Transverse colon (tissue), 4 donors: ENCODE data around the gene DCST2. TPM values are rescaled to one million over a fixed set of nuclear protein-coding genes. Genes with fewer than 3 reads are reported as not detected.
A peak's percentile ranks its signal among the peaks of the same experiment; 100 is the strongest.
"Not testable (repeated sequence)": the region's sequence is repeated elsewhere in the genome, so short reads cannot be mapped to it uniquely, and the experiment has no call there.

Source experiments
- DNase-seq: peaks from one replicate; pipeline ENCODE4 v3.0.0-alpha.2; 2019
- H3K27ac ChIP-seq, 4 donors: fragments of 200-600 bp; sonication (generic); 2 replicates each; pipeline ENCODE4 v1.5.1; 2016 to 2018; ENCODE audit warnings: inconsistent platforms in 4 of 4
- H3K27me3 ChIP-seq: fragments of 200-600 bp; sonication (generic); 2 replicates; pipeline ENCODE4 v1.5.1; 2017; ENCODE audit warnings: inconsistent platforms
- H3K36me3 ChIP-seq, 4 donors: fragments of 200-600 bp; sonication (generic); 2 replicates each; pipeline ENCODE4 v1.5.1; 2017 to 2019; ENCODE audit warnings: inconsistent platforms in 4 of 4
- H3K4me1 ChIP-seq, 4 donors: fragments of 200-600 bp; sonication (generic); 2 replicates each; pipeline ENCODE4 v1.5.1; 2017 to 2020; ENCODE audit warnings: inconsistent platforms in 4 of 4
- H3K4me3 ChIP-seq, 4 donors: fragments of 200-600 bp; sonication (generic); 1 replicate in 1 of 4; 2 replicates in 3 of 4; pipeline versions ENCODE4 v1.5.1 to v1.6.1; 2017 to 2019; ENCODE audit warnings: inconsistent platforms in 4 of 4
- H3K9me3 ChIP-seq, 2 donors: fragments of 200-600 bp; sonication (generic); 2 replicates each; pipeline ENCODE4 v1.5.1; 2017 to 2019; ENCODE audit warnings: inconsistent platforms in 2 of 2
- EP300 ChIP-seq: sonication (generic); formaldehyde crosslinking; IDR thresholded peaks from one replicate; pipeline ENCODE4 v1.6.1; 2017; ENCODE audit warnings: antibody characterized with exemption, low read depth
- POLR2A ChIP-seq: fragments of 450-650 bp; IDR thresholded peaks from one replicate; pipeline ENCODE4 v1.6.1; 2016; ENCODE audit warnings: antibody characterized with exemption, mild to moderate bottlenecking, moderate library complexity
- POLR2AphosphoS5 ChIP-seq, 3 donors: sonication (generic); formaldehyde crosslinking; IDR thresholded peaks; one replicate each; pipeline ENCODE4 v1.6.1; 2016; ENCODE audit warnings: antibody characterized with exemption in 3 of 3
- WGBS, 2 donors: methylation state at CpG; one replicate each; pipeline ENCODE4 v1.1.5; 2018; ENCODE audit warnings: low coverage in 1 of 2; 5-methylcytosine and 5-hydroxymethylcytosine counted together
- in situ Hi-C, 4 donors: fragments of 200-750 bp; cut with MboI; loops; one replicate each; pipeline versions ENCODE4 v1.15.0 to v1.15.1; 2017; ENCODE audit warnings: low sequenced_read_pairs in 3 of 4, low pct_ligation_motif_present in 1 of 4, low pct_unique_long_range_greater_than_20kb in 1 of 4
- intact Hi-C: fragments of 100-400 bp; cut with DNase I; formaldehyde crosslinking; loops from one replicate; pipeline ENCODE4 v1.15.1; 2023; ENCODE audit warnings: low total_unique reads
- total RNA-seq, 4 donors: library from RNA; depleted of rRNA; stranded (reverse); fragments of >200 nt; gene quantifications; one replicate each; pipeline ENCODE4 v1.1.0, GENCODE V29; 2016
- TF ChIP-seq, protein P1 (sequence below), 5 experiments: fragments of 200-600 bp in 3 of 5; fragments of 450-650 bp in 2 of 5; sonication (generic) in 3 of 5; IDR thresholded peaks; 1 replicate in 2 of 5; 2 replicates in 3 of 5; pipeline ENCODE4 v1.5.1; 2016 to 2017; ENCODE audit warnings: antibody characterized with exemption in 5 of 5, inconsistent platforms in 3 of 5, mild to moderate bottlenecking in 2 of 5, moderate library complexity in 1 of 5

The DCST2 gene
- total RNA-seq, 4 donors from 2014 or later: 1.9 to 4.6 (median 4.5) TPM; not detected in 1

DNA sequence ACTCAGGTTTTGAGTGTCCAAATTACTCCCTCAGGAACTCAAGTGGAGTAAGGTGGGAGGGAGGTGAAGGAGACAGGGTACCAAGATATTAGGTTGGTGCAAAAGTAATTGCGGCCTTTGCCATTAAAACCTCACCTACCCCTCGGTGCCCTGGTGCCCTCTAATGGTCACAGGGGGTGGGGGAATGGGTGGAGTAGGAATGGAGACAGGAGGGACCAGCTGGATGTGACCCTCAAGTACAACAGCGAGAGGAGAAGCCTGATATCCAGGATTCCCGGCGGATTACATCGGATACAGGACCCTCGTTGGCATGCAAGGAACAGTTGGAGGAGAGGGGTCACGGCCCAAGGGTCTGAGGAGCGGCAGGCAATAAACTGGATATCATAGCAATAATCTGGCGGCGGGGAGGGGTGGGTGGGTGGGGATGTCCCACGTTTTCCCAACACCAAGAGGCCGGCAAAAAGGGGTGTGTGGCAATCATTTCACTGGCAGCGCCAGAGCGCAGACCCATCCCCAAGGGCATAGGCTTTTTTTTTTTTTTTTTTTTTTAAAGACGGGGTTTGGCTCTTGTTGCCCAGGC is 35.3 kb downstream of the DCST2 start:
- H3K27me3 ChIP-seq: no peaks in the 10 kb centered on the region
- in situ Hi-C loops: no loop called here
- intact Hi-C loops: no loop called here
- no peaks in the 10 kb centered on the region for H3K9me3 ChIP-seq
- H3K4me3 ChIP-seq: no peak overlapping the region
- WGBS, 2 donors: 71% methylated on average over 16 of the region's 16 CpGs; no CpG with 5 or more reads in 1 of the 2 donors
- TF ChIP-seq POLR2AphosphoS5 (IDR thresholded peaks at IDR 0.05) (no peak), POLR2A (no peak), EP300 (no peak)
- TF ChIP-seq, protein P1, sequence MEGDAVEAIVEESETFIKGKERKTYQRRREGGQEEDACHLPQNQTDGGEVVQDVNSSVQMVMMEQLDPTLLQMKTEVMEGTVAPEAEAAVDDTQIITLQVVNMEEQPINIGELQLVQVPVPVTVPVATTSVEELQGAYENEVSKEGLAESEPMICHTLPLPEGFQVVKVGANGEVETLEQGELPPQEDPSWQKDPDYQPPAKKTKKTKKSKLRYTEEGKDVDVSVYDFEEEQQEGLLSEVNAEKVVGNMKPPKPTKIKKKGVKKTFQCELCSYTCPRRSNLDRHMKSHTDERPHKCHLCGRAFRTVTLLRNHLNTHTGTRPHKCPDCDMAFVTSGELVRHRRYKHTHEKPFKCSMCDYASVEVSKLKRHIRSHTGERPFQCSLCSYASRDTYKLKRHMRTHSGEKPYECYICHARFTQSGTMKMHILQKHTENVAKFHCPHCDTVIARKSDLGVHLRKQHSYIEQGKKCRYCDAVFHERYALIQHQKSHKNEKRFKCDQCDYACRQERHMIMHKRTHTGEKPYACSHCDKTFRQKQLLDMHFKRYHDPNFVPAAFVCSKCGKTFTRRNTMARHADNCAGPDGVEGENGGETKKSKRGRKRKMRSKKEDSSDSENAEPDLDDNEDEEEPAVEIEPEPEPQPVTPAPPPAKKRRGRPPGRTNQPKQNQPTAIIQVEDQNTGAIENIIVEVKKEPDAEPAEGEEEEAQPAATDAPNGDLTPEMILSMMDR (IDR thresholded peaks at IDR 0.05): no peak
- H3K4me1 ChIP-seq: peaks cover 13 to 23% (median 19%) of the 10 kb centered on the region in 4 donors
- H3K36me3 ChIP-seq: no peaks in the 10 kb centered on the region
- H3K27ac ChIP-seq: peak overlapping the region in 1 of 4 donors; percentile 100
- DNase-seq: no peak

DNA sequence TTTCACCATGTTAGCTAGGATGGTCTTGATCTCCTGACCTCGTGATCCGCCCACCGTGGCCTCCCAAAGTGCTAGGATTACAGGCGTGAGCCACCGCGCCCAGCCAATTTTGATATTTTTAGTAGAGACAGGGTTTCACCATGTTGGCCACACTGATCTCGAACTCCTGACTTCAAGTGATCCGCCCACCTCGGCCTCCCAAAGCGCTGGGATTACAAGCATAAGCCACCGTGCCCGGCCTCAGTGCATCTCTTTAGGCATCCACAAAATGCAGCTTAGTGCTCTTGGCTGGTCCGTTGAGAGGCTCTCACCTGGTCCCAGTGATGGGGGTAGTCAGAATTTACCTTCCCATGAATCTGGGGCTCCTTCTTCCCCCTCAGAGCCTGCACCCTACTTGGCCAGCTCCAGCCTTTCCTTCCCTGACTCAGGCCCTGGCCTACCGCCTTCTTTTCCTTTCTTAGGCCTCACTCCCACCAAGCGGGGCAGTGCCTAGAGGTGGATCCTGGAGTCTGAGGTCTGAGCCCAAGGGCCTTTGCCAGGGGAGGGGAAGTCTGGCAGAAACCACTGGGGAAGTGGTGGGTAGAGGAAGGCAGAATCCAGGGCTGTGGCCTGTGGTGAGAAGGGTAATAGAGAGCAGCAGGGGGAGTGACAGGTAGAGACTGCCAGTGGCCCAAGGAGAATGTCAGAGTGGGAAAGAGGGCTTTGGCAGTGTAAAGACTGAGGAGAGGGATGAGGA is 36.4 kb downstream of the DCST2 start:
- Histone ChIP-seq H3K4me3 (no peak overlapping the region), H3K27me3 (no peaks in the 10 kb centered on the region), H3K9me3 (no peaks in the 10 kb centered on the region), H3K4me1 (peaks cover 13 to 23% (median 19%) of the 10 kb centered on the region in 4 donors), H3K27ac (no peak overlapping the region), H3K36me3 (no peaks in the 10 kb centered on the region)
- in situ Hi-C loops (no loop called here), intact Hi-C loops (no loop called here)
- no peak for DNase-seq
- TF ChIP-seq POLR2AphosphoS5 (IDR thresholded peaks at IDR 0.05): no peak
- TF ChIP-seq POLR2A: no peak
- no peak for TF ChIP-seq EP300
- 79% methylated on average over 15 of the region's 15 CpGs; no CpG with 5 or more reads in 1 of the 2 donors for WGBS, 2 donors

DNA sequence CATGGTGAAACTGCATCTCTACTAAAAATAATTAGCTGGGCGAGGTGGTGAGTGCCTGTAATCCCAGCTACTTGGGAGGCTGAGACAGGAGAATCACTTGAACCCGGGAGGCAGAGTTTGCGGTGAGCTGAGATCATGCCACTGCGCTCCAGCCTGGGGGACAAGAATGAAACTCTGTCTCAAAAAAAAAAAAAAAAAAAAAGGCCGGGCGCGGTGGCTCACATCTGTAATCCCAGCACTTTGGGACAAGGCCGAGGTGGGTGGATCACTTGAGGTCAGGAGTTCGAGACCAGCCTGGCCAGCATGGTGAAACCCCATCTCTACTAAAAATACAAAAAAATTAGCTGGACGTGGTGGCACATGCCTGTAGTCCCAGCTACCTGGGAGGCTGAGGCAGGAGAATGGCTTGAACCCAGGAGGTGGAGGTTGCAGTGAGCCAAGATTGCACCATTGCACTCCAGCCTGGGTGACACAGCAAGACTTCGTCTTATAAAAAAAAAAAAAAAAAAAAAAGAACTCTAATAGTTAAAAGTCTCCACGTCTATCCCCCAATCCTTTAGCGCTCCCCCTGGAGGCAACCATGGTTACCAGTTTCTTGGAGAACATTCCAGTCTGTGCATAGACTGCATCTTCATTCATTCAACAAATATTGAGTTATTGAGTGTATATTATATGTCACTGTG is 38.1 kb downstream of the DCST2 start:
- intact Hi-C loops, H3K36me3 ChIP-seq, H3K27me3 ChIP-seq, in situ Hi-C loops, H3K4me3 ChIP-seq, H3K9me3 ChIP-seq: not testable (repeated sequence)
- peak; percentile 73 for DNase-seq
- Histone ChIP-seq H3K27ac (peak overlapping the region in 1 of 4 donors; percentile 3), H3K4me1 (peaks cover 13 to 23% (median 19%) of the 10 kb centered on the region in 4 donors)
- TF ChIP-seq, protein P1 (IDR thresholded peaks at IDR 0.05): peak; percentile 10 to 48 (median 39)
- WGBS, 2 donors: 0 to 58% methylated on average over 3 to 13 of the region's 13 CpGs

DNA sequence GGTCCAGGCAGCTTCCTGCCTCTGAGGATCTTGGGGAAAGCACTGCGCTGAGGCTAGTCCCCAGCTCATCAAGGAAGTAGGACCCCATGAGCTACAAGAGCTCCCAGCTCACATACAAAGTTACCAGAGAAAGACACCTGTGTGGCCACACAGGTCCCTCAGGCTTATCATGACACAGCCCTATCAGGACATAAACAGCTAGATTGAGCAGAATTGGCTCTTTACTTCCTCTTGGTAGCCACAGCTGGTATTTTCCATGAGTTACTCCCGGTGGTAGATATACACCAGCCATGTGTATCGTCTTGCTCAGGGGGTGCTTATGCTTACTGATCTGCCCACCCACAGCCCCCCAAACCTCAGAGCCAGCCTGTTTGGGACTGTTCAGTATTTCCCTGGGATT is 39.0 kb downstream of the DCST2 start:
- WGBS, 2 donors: 56% methylated on average over 3 of the region's 3 CpGs; no CpG with 5 or more reads in 1 of the 2 donors
- no peaks in the 10 kb centered on the region for H3K27me3 ChIP-seq
- peaks cover 6 to 16% (median 12%) of the 10 kb centered on the region in 4 donors for H3K4me1 ChIP-seq
- no peak for TF ChIP-seq EP300
- TF ChIP-seq, protein P1 (IDR thresholded peaks at IDR 0.05): no peak
- TF ChIP-seq POLR2A: no peak
- no peak for TF ChIP-seq POLR2AphosphoS5 (IDR thresholded peaks at IDR 0.05)
- intact Hi-C loops: no loop called here
- no peak overlapping the region for H3K4me3 ChIP-seq
- in situ Hi-C loops: no loop called here
- H3K27ac ChIP-seq: no peak overlapping the region
- H3K9me3 ChIP-seq: no peaks in the 10 kb centered on the region
- no peak for DNase-seq
- no peaks in the 10 kb centered on the region for H3K36me3 ChIP-seq
